Measurements from ENCODE around the gene CC2D2A. TPM values are rescaled to one million over a fixed set of nuclear protein-coding genes. Genes with fewer than 3 reads are reported as not detected.

CC2D2A gene
- total RNA-seq, 1 donor = 34.0 TPM

DNA sequence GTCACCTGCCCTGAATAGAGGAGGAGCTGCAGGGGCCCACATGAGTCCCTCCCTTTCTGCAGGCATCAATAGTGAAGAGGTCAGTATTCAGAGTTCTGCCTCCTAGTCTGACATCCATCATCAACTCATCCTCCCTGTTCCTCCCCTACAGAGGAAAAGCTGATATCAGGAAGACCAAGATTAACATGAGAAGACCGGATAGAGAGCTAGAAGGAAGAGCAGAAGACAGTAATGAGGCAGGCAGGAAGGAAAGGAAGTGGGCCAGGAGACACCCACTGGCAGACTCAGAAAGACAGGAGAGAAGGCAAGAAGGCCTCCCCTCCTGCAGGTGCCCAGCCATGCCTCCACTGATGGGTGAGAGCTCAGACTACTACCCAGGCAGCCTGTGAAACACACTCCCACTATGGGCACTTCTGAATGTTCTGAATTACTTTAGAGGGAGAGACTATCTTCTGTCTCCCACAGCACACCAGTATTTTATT, 74.6 kb downstream of the CC2D2A start:
- H3K4me3 ChIP-seq (ENCODE audit: insufficient read depth, low read length) = no peak overlapping the region
- TF ChIP-seq, protein P1, sequence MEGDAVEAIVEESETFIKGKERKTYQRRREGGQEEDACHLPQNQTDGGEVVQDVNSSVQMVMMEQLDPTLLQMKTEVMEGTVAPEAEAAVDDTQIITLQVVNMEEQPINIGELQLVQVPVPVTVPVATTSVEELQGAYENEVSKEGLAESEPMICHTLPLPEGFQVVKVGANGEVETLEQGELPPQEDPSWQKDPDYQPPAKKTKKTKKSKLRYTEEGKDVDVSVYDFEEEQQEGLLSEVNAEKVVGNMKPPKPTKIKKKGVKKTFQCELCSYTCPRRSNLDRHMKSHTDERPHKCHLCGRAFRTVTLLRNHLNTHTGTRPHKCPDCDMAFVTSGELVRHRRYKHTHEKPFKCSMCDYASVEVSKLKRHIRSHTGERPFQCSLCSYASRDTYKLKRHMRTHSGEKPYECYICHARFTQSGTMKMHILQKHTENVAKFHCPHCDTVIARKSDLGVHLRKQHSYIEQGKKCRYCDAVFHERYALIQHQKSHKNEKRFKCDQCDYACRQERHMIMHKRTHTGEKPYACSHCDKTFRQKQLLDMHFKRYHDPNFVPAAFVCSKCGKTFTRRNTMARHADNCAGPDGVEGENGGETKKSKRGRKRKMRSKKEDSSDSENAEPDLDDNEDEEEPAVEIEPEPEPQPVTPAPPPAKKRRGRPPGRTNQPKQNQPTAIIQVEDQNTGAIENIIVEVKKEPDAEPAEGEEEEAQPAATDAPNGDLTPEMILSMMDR (IDR thresholded peaks at IDR 0.05; ENCODE audit: extremely low read depth, low read depth, low read length) = no peak

DNA sequence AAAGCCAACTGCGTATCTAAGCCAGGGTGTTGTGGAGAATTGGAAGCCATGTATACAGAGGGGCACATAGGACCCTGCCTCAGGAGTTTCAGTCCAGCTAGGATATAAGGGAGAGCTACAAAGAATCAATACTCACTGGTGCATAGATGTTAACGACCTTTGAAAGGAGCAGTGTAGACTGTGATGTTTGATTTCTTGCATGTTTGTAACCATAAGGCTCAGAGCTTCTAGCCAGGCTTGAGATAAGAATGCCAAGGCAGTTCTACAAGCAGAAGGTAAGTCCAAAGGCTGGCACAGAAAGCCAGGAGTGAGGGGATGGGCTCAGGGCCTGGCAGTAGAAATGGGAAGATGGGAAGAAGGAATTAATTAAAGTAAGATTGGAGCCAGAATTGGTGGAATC, 75.7 kb downstream of the CC2D2A start:
- Histone ChIP-seq H2AFZ (ENCODE audit: low read length) (no peak overlapping the region), H3K4me2 (ENCODE audit: insufficient read depth, low read length) (no peak overlapping the region), H3K36me3 (ENCODE audit: insufficient read depth, low read length) (no peaks in the 10 kb centered on the region), H3K27ac (ENCODE audit: low read depth, low read length) (no peak overlapping the region), H3K27me3 (ENCODE audit: insufficient read depth, low read length) (no peaks in the 10 kb centered on the region), H3K4me3 (ENCODE audit: insufficient read depth, low read length) (no peak overlapping the region), H3K4me1 (ENCODE audit: insufficient read depth, low read length) (no peaks in the 10 kb centered on the region), H4K20me1 (ENCODE audit: insufficient read depth, low read length) (no peaks in the 10 kb centered on the region), H3K79me2 (ENCODE audit: insufficient read depth, low read length) (no peaks in the 10 kb centered on the region), H3K9me3 (ENCODE audit: low read depth, low read length) (no peaks in the 10 kb centered on the region)
- DNase-seq (ENCODE audit: insufficient read length, low spot score, missing footprints) = no peak
- TF ChIP-seq, protein P1 (IDR thresholded peaks at IDR 0.05; ENCODE audit: extremely low read depth, low read depth, low read length) = no peak

More for the DNA sequence above, 74.6 kb downstream of the CC2D2A start:
- no peak for DNase-seq (ENCODE audit: insufficient read length, low spot score, missing footprints)
- Histone ChIP-seq H2AFZ (ENCODE audit: low read length) (no peak overlapping the region), H4K20me1 (ENCODE audit: insufficient read depth, low read length) (no peaks in the 10 kb centered on the region), H3K36me3 (ENCODE audit: insufficient read depth, low read length) (no peaks in the 10 kb centered on the region), H3K27me3 (ENCODE audit: insufficient read depth, low read length) (no peaks in the 10 kb centered on the region), H3K9me3 (ENCODE audit: low read depth, low read length) (no peaks in the 10 kb centered on the region), H3K27ac (ENCODE audit: low read depth, low read length) (no peak overlapping the region), H3K4me2 (ENCODE audit: insufficient read depth, low read length) (no peak overlapping the region), H3K79me2 (ENCODE audit: insufficient read depth, low read length) (no peaks in the 10 kb centered on the region), H3K4me1 (ENCODE audit: insufficient read depth, low read length) (no peaks in the 10 kb centered on the region)

DNA sequence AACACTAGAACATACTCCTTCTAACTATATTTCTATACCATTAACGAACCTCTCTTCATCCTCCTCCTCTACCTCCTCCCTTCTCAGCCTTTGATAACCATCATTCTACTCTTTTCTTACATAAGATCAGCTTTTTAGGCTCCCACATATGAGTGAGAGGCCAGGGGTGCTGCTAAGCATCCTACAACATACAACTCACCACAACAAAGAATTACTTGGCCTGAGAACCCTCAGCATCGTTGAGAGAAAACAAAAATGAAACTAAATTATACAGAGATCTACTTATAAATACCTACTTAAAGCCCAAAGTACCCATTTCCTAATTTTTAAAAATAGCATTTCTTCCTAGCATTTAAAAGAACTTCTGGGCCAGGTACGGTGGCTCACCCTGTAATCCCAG, 77.7 kb downstream of the CC2D2A start:
- Histone ChIP-seq H3K27me3 (ENCODE audit: insufficient read depth, low read length) (no peaks in the 10 kb centered on the region), H3K36me3 (ENCODE audit: insufficient read depth, low read length) (no peaks in the 10 kb centered on the region), H3K4me2 (ENCODE audit: insufficient read depth, low read length) (no peak overlapping the region), H4K20me1 (ENCODE audit: insufficient read depth, low read length) (no peaks in the 10 kb centered on the region), H3K79me2 (ENCODE audit: insufficient read depth, low read length) (no peaks in the 10 kb centered on the region), H2AFZ (ENCODE audit: low read length) (no peak overlapping the region), H3K9me3 (ENCODE audit: low read depth, low read length) (no peaks in the 10 kb centered on the region), H3K4me3 (ENCODE audit: insufficient read depth, low read length) (no peak overlapping the region), H3K4me1 (ENCODE audit: insufficient read depth, low read length) (no peaks in the 10 kb centered on the region), H3K27ac (ENCODE audit: low read depth, low read length) (no peak overlapping the region)
- TF ChIP-seq, protein P1 (IDR thresholded peaks at IDR 0.05; ENCODE audit: extremely low read depth, low read depth, low read length) = no peak
- DNase-seq (ENCODE audit: insufficient read length, low spot score, missing footprints) = no peak

DNA sequence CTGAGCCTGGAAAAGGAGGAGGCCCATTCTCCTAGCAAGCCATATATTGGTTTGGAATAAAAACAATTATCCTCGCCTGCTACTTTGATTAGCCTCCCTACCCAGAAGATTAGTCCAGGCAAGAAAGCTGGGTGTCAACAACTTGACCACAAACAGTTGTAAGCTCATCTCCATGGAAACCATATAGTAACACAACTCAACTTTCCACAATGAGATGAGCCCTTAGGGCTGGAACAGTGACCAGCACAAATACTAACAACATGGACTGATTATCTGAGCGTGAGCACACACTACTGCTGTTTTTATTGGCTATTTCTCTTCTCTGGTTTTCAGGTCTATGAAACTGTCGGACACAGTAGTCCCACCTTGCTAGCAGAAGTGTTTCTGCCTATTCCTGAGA, 80.8 kb downstream of the CC2D2A start:
- H3K27ac ChIP-seq (ENCODE audit: low read depth, low read length) = no peak overlapping the region
- no peak overlapping the region for H3K4me2 ChIP-seq (ENCODE audit: insufficient read depth, low read length)
- H3K27me3 ChIP-seq (ENCODE audit: insufficient read depth, low read length) = no peaks in the 10 kb centered on the region
- no peaks in the 10 kb centered on the region for H3K4me1 ChIP-seq (ENCODE audit: insufficient read depth, low read length)
- H3K4me3 ChIP-seq (ENCODE audit: insufficient read depth, low read length) = no peak overlapping the region
- TF ChIP-seq, protein P1 (IDR thresholded peaks at IDR 0.05; ENCODE audit: extremely low read depth, low read depth, low read length) = no peak
- DNase-seq (ENCODE audit: insufficient read length, low spot score, missing footprints) = no peak
- H4K20me1 ChIP-seq (ENCODE audit: insufficient read depth, low read length) = no peaks in the 10 kb centered on the region
- peaks cover 15% of the 10 kb centered on the region for H3K36me3 ChIP-seq (ENCODE audit: insufficient read depth, low read length)
- no peak overlapping the region for H2AFZ ChIP-seq (ENCODE audit: low read length)
- no peaks in the 10 kb centered on the region for H3K79me2 ChIP-seq (ENCODE audit: insufficient read depth, low read length)
- no peaks in the 10 kb centered on the region for H3K9me3 ChIP-seq (ENCODE audit: low read depth, low read length)

All from osteoblast (primary cell).